ENCODE measurements around the gene LIF.
A peak's percentile ranks its signal among the peaks of the same experiment; 100 is the strongest.

LIF gene

GRCh38 chr22:30283342-30283741 lies 36.8 kb upstream of the LIF start:
- H3K4me1 ChIP-seq (ENCODE audit: control insufficient read depth in 1 of 2, insufficient read depth in 1 of 2, low read depth in 1 of 2, low read length in 1 of 2), result peaks cover 52 to 54% of the 10 kb centered on the region in 2 experiments
- peak overlapping the region; percentile 55 for H3K27ac ChIP-seq
- H3K36me3 ChIP-seq, result peaks cover 6% of the 10 kb centered on the region
- peak overlapping the region in 1 of 2 experiments; percentile 22 for H3K4me3 ChIP-seq (ENCODE audit: low read depth in 1 of 2, low read length in 1 of 2)
- no peaks in the 10 kb centered on the region for H3K9me3 ChIP-seq
- TF ChIP-seq CTCF (IDR thresholded peaks at IDR 0.05), result no peak
- H3K27me3 ChIP-seq, result no peaks in the 10 kb centered on the region

- TF ChIP-seq CTCF (IDR thresholded peaks at IDR 0.05), result no peak
- H3K4me3 ChIP-seq (ENCODE audit: low read depth in 1 of 2, low read length in 1 of 2), result peak overlapping the region in 1 of 2 experiments; percentile 22
- H3K27ac ChIP-seq, result peak overlapping the region; percentile 55
- H3K36me3 ChIP-seq, result peaks cover 6% of the 10 kb centered on the region
- H3K9me3 ChIP-seq, result no peaks in the 10 kb centered on the region
- no peaks in the 10 kb centered on the region for H3K27me3 ChIP-seq
- peaks cover 52% of the 10 kb centered on the region in 2 experiments for H3K4me1 ChIP-seq (ENCODE audit: control insufficient read depth in 1 of 2, insufficient read depth in 1 of 2, low read depth in 1 of 2, low read length in 1 of 2)
Measured at GRCh38 chr22:30282616-30283046, 36.1 kb upstream of the LIF start.

GRCh38 chr22:30280505-30280904 lies 33.9 kb upstream of the LIF start:
- Histone ChIP-seq H3K36me3 (peaks cover 5% of the 10 kb centered on the region), H3K9me3 (no peaks in the 10 kb centered on the region), H3K4me3 (ENCODE audit: low read depth in 1 of 2, low read length in 1 of 2) (no peak overlapping the region), H3K4me1 (ENCODE audit: control insufficient read depth in 1 of 2, insufficient read depth in 1 of 2, low read depth in 1 of 2, low read length in 1 of 2) (peaks cover 59 to 62% of the 10 kb centered on the region in 2 experiments), H3K27me3 (no peaks in the 10 kb centered on the region), H3K27ac (no peak overlapping the region)
- no peak for TF ChIP-seq CTCF (IDR thresholded peaks at IDR 0.05)

GRCh38 chr22:30279932-30280331 lies 33.4 kb upstream of the LIF start:
- Histone ChIP-seq H3K4me3 (ENCODE audit: low read depth in 1 of 2, low read length in 1 of 2) (no peak overlapping the region), H3K9me3 (no peaks in the 10 kb centered on the region), H3K4me1 (ENCODE audit: control insufficient read depth in 1 of 2, insufficient read depth in 1 of 2, low read depth in 1 of 2, low read length in 1 of 2) (peaks cover 64 to 68% of the 10 kb centered on the region in 2 experiments), H3K27ac (no peak overlapping the region), H3K27me3 (no peaks in the 10 kb centered on the region), H3K36me3 (no peaks in the 10 kb centered on the region)
- no peak for TF ChIP-seq CTCF (IDR thresholded peaks at IDR 0.05)

GRCh38 chr22:30279046-30279788 lies 32.7 kb upstream of the LIF start:
- TF ChIP-seq CTCF (IDR thresholded peaks at IDR 0.05), result no peak
- peaks cover 70 to 75% of the 10 kb centered on the region in 2 experiments for H3K4me1 ChIP-seq (ENCODE audit: control insufficient read depth in 1 of 2, insufficient read depth in 1 of 2, low read depth in 1 of 2, low read length in 1 of 2)
- H3K36me3 ChIP-seq, result no peaks in the 10 kb centered on the region
- no peaks in the 10 kb centered on the region for H3K27me3 ChIP-seq
- no peak overlapping the region for H3K27ac ChIP-seq
- H3K9me3 ChIP-seq, result no peaks in the 10 kb centered on the region
- no peak overlapping the region for H3K4me3 ChIP-seq (ENCODE audit: low read depth in 1 of 2, low read length in 1 of 2)

All from neutrophil (primary cell).